Activated naive CD4-positive, alpha-beta T cell treated with anti-CD3 and anti-CD28 coated beads for 36 hours (primary cell): ENCODE data around the gene BLOC1S4. TPM values are rescaled to one million over a fixed set of nuclear protein-coding genes. Genes with fewer than 3 reads are reported as not detected.

Source experiments
- CTCF ChIA-PET: fragments of 350-600 bp; sonication (Branson Sonifier 250); formaldehyde crosslinking; loops from one replicate; lab custom pipeline; 2021; ENCODE audit warnings: antibody characterized with exemption; lab: Charles Lee
- DNase-seq: peaks from one replicate; pipeline ENCODE4 v3.0.0-alpha.2; 2020
- H3K27ac Mint-ChIP-seq: one replicate; pipeline ENCODE4 v1.8.0; 2021; ENCODE audit warnings: mild to moderate bottlenecking, mixed read lengths
- H3K27me3 Mint-ChIP-seq: one replicate; pipeline ENCODE4 v1.8.0; 2021; ENCODE audit warnings: low read depth, mixed read lengths
- H3K36me3 Mint-ChIP-seq: one replicate; pipeline ENCODE4 v1.8.0; 2021; ENCODE audit warnings: low read depth, mixed read lengths
- H3K4me1 Mint-ChIP-seq: one replicate; pipeline ENCODE4 v1.8.0; 2021; ENCODE audit warnings: low read depth, mixed read lengths
- H3K4me3 Mint-ChIP-seq: one replicate; pipeline ENCODE4 v1.8.0; 2021; ENCODE audit warnings: mild to moderate bottlenecking, moderate library complexity, mixed read lengths
- H3K9me3 Mint-ChIP-seq: one replicate; pipeline ENCODE4 v1.8.0; 2021; ENCODE audit warnings: mixed read lengths
- intact Hi-C: fragments of 100-400 bp; cut with micrococcal nuclease; formaldehyde crosslinking; loops from one replicate; pipeline ENCODE4 v1.15.1; 2023
- total RNA-seq, 2 experiments: library from RNA; stranded (reverse); gene quantifications; one replicate each; pipeline ENCODE4 v1.2.3, GENCODE V29; 2021

BLOC1S4 gene
- total RNA-seq, 2 experiments from 2014 or later: 11.0 to 11.8 TPM

GRCh38 chr4:6731780-6732179, 15.8 kb downstream of the BLOC1S4 start:
- Mint-ChIP-seq H3K9me3 (no peaks in the 10 kb centered on the region), H3K27me3 (no peaks in the 10 kb centered on the region), H3K4me1 (peaks cover 9% of the 10 kb centered on the region), H3K36me3 (no peaks in the 10 kb centered on the region), H3K4me3 (no peak overlapping the region), H3K27ac (no peak overlapping the region)
- CTCF ChIA-PET: interaction anchor here (1.1 to 1.2 kb wide), 2 partner anchors 13 to 142 kb away, joined by 5 read pairs; no protein-coding TSS in a partner anchor
- intact Hi-C loops: no loop called here
- DNase-seq: no peak

- DNase-seq: no peak
- CTCF ChIA-PET: no interaction called here
- intact Hi-C loops: no loop called here
- H3K27me3 Mint-ChIP-seq: no peaks in the 10 kb centered on the region
- H3K27ac Mint-ChIP-seq: no peak overlapping the region
- H3K4me1 Mint-ChIP-seq: peaks cover 9% of the 10 kb centered on the region
- no peak overlapping the region for H3K4me3 Mint-ChIP-seq
- H3K36me3 Mint-ChIP-seq: no peaks in the 10 kb centered on the region
- H3K9me3 Mint-ChIP-seq: no peaks in the 10 kb centered on the region
Observed at GRCh38 chr4:6732441-6733357, 16.7 kb downstream of the BLOC1S4 start.

- Mint-ChIP-seq H3K4me3 (no peak overlapping the region), H3K9me3 (no peaks in the 10 kb centered on the region), H3K4me1 (peaks cover under 1% of the 10 kb centered on the region), H3K36me3 (no peaks in the 10 kb centered on the region), H3K27me3 (no peaks in the 10 kb centered on the region), H3K27ac (no peak overlapping the region)
- DNase-seq: no peak
- CTCF ChIA-PET: no interaction called here
- intact Hi-C loops: no loop called here
Observed at GRCh38 chr4:6733358-6734164, 17.6 kb downstream of the BLOC1S4 start.

GRCh38 chr4:6734165-6734786, 18.3 kb downstream of the BLOC1S4 start:
- Mint-ChIP-seq H3K4me1 (no peaks in the 10 kb centered on the region), H3K4me3 (no peak overlapping the region), H3K27me3 (no peaks in the 10 kb centered on the region), H3K9me3 (no peaks in the 10 kb centered on the region), H3K36me3 (no peaks in the 10 kb centered on the region), H3K27ac (no peak overlapping the region)
- DNase-seq: no peak
- CTCF ChIA-PET: interaction anchor here (1.1 to 1.2 kb wide), 2 partner anchors 11 to 139 kb away, joined by 3 to 8 read pairs; no protein-coding TSS in a partner anchor
- intact Hi-C loops: no loop called here

GRCh38 chr4:6739920-6740319, 23.9 kb downstream of the BLOC1S4 start:
- Mint-ChIP-seq H3K9me3 (peaks cover 2% of the 10 kb centered on the region), H3K4me1 (peaks cover 7% of the 10 kb centered on the region), H3K4me3 (no peak overlapping the region), H3K27me3 (no peaks in the 10 kb centered on the region), H3K27ac (no peak overlapping the region), H3K36me3 (no peaks in the 10 kb centered on the region)
- CTCF ChIA-PET: no interaction called here
- DNase-seq: no peak
- intact Hi-C loops: no loop called here

- Mint-ChIP-seq H3K27ac (no peak overlapping the region), H3K4me1 (peaks cover 7% of the 10 kb centered on the region), H3K9me3 (peaks cover 2% of the 10 kb centered on the region), H3K27me3 (no peaks in the 10 kb centered on the region), H3K36me3 (no peaks in the 10 kb centered on the region), H3K4me3 (no peak overlapping the region)
- CTCF ChIA-PET: no interaction called here
- intact Hi-C loops: no loop called here
- DNase-seq: no peak
Observed at GRCh38 chr4:6740347-6740746, 24.4 kb downstream of the BLOC1S4 start.

- Mint-ChIP-seq H3K27ac (no peak overlapping the region), H3K36me3 (no peaks in the 10 kb centered on the region), H3K27me3 (no peaks in the 10 kb centered on the region), H3K4me3 (no peak overlapping the region), H3K4me1 (peaks cover 7% of the 10 kb centered on the region), H3K9me3 (peaks cover 2% of the 10 kb centered on the region)
- intact Hi-C loops: no loop called here
- CTCF ChIA-PET: interaction anchor here (1.0 to 1.2 kb wide), 2 partner anchors 131 kb away, joined by 3 to 4 read pairs; no protein-coding TSS in a partner anchor
- no peak for DNase-seq
Observed at GRCh38 chr4:6742507-6742906, 26.5 kb downstream of the BLOC1S4 start.

GRCh38 chr4:6742989-6743388, 27.0 kb downstream of the BLOC1S4 start:
- Mint-ChIP-seq H3K36me3 (no peaks in the 10 kb centered on the region), H3K27me3 (no peaks in the 10 kb centered on the region), H3K27ac (no peak overlapping the region), H3K4me3 (no peak overlapping the region), H3K4me1 (peaks cover 7% of the 10 kb centered on the region), H3K9me3 (peaks cover 2% of the 10 kb centered on the region)
- intact Hi-C loops: loop anchor here (1.0 kb wide), 1 partner anchor 131 kb away; no protein-coding TSS in a partner anchor
- no peak for DNase-seq
- CTCF ChIA-PET: interaction anchor here (1.2 kb wide), 1 partner anchor 130 kb away, joined by 4 read pairs; no protein-coding TSS in a partner anchor

DNA sequence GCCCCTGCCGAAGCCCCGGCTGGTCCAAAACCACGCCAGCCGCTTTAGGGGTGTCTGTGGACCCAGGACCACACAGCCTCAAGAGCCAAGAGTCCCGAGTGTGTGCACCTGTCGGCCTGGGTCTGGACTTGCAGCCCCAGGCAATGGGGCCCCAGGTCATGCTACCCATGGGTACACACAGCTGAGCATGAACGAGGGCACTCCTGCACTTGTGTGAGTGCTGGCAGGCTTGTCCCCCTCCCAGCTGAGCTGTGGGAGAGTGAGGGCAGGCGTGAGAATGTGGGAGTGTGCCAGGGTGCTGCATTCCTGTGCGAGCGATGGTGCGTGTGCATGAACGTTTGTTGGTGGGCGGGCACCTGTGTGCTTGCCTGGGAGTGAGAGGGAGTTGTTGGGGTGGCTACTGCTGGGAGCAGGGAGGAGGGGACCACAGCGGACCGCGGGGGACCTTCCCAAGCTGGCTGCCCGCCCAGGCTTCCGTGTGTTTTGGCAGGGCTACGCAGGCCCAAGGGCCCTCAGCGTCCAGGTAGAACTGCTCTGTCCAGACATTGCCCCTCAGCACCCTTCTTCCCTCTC, 30.8 kb downstream of the BLOC1S4 start:
- Mint-ChIP-seq H3K4me1 (peaks cover 16% of the 10 kb centered on the region), H3K9me3 (no peaks in the 10 kb centered on the region), H3K27me3 (no peaks in the 10 kb centered on the region), H3K36me3 (no peaks in the 10 kb centered on the region), H3K4me3 (no peak overlapping the region), H3K27ac (no peak overlapping the region)
- CTCF ChIA-PET: no interaction called here
- intact Hi-C loops: no loop called here
- no peak for DNase-seq

- Mint-ChIP-seq H3K27me3 (no peaks in the 10 kb centered on the region), H3K27ac (no peak overlapping the region), H3K4me3 (no peak overlapping the region), H3K4me1 (peaks cover 15% of the 10 kb centered on the region), H3K9me3 (no peaks in the 10 kb centered on the region), H3K36me3 (no peaks in the 10 kb centered on the region)
- intact Hi-C loops: no loop called here
- CTCF ChIA-PET: interaction anchor here (0.6 kb wide), 1 partner anchor 336 kb away, joined by 4 read pairs; no protein-coding TSS in a partner anchor
- DNase-seq: no peak
Observed at GRCh38 chr4:6747294-6748051, 31.5 kb downstream of the BLOC1S4 start.

GRCh38 chr4:6748286-6748685, 32.3 kb downstream of the BLOC1S4 start:
- DNase-seq: no peak
- no peak overlapping the region for H3K4me3 Mint-ChIP-seq
- H3K27me3 Mint-ChIP-seq: no peaks in the 10 kb centered on the region
- no peak overlapping the region for H3K27ac Mint-ChIP-seq
- H3K36me3 Mint-ChIP-seq: no peaks in the 10 kb centered on the region
- H3K4me1 Mint-ChIP-seq: peaks cover 12% of the 10 kb centered on the region
- intact Hi-C loops: no loop called here
- CTCF ChIA-PET: no interaction called here
- no peaks in the 10 kb centered on the region for H3K9me3 Mint-ChIP-seq
